Measurements from ENCODE around the gene PRRT1B.

PRRT1B gene

GRCh38 chr9:131521822-131522221, 23.5 kb upstream of the PRRT1B start:
- no peak overlapping the region for H3K4me3 ChIP-seq

GRCh38 chr9:131522257-131523085, 22.9 kb upstream of the PRRT1B start:
- H3K27ac ChIP-seq = no peak overlapping the region
- no peak overlapping the region for H3K4me3 ChIP-seq

More at GRCh38 chr9:131521822-131522221, 23.5 kb upstream of the PRRT1B start:
- no peak overlapping the region for H3K27ac ChIP-seq

GRCh38 chr9:131523086-131523388, 22.3 kb upstream of the PRRT1B start:
- Histone ChIP-seq H3K4me3 (no peak overlapping the region), H3K27ac (no peak overlapping the region)

- Histone ChIP-seq H3K4me3 (no peak overlapping the region), H3K27ac (no peak overlapping the region)
These were observed 21.6 kb upstream of the PRRT1B start for GRCh38 chr9:131523451-131524435.

GRCh38 chr9:131524665-131525315, 20.5 kb upstream of the PRRT1B start:
- no peak overlapping the region for H3K27ac ChIP-seq

GRCh38 chr9:131525643-131526565, 19.4 kb upstream of the PRRT1B start:
- H3K4me3 ChIP-seq = no peak overlapping the region
- H3K27ac ChIP-seq = no peak overlapping the region

More at GRCh38 chr9:131524665-131525315, 20.5 kb upstream of the PRRT1B start:
- H3K4me3 ChIP-seq = no peak overlapping the region

GRCh38 chr9:131528186-131528585, 17.1 kb upstream of the PRRT1B start:
- no peak overlapping the region for H3K27ac ChIP-seq
- H3K4me3 ChIP-seq = no peak overlapping the region

GRCh38 chr9:131528886-131529505, 16.3 kb upstream of the PRRT1B start:
- Histone ChIP-seq H3K4me3 (no peak overlapping the region), H3K27ac (no peak overlapping the region)

- H3K27ac ChIP-seq = peak overlapping the region in 18 of 21 experiments; percentile 78 to 97 (median 90)
These were observed 15.5 kb upstream of the PRRT1B start for GRCh38 chr9:131529597-131530545.

GRCh38 chr9:131530546-131530919, 14.8 kb upstream of the PRRT1B start:
- peak overlapping the region; percentile 77 to 97 (median 89) for H3K27ac ChIP-seq
- peak overlapping the region; percentile 63 to 99 (median 92) for H3K4me3 ChIP-seq

More at GRCh38 chr9:131529597-131530545, 15.5 kb upstream of the PRRT1B start:
- peak overlapping the region; percentile 63 to 99 (median 92) for H3K4me3 ChIP-seq

- peak within 1 kb of the TSS; percentile 77 to 97 (median 89) for H3K27ac ChIP-seq
These were observed 14.1 kb upstream of the PRRT1B start, which contains the start of gene UCK1 for GRCh38 chr9:131530920-131531832. TSS of gene UCK1 (minus strand) at chr9:131531263. CDS start at chr9:131531174, 89 bp downstream.

GRCh38 chr9:131534721-131535237, 10.5 kb upstream of the PRRT1B start:
- Histone ChIP-seq H3K4me3 (no peak overlapping the region), H3K27ac (no peak overlapping the region)

More at GRCh38 chr9:131530920-131531832, 14.1 kb upstream of the PRRT1B start, which contains the start of gene UCK1:
- H3K4me3 ChIP-seq = peak within 1 kb of the TSS; percentile 63 to 99 (median 92)

- Histone ChIP-seq H3K27ac (no peak overlapping the region), H3K4me3 (no peak overlapping the region)
These were observed 7.4 kb upstream of the PRRT1B start for GRCh38 chr9:131537946-131538345.

GRCh38 chr9:131539223-131539923, 6.0 kb upstream of the PRRT1B start:
- no peak overlapping the region for H3K4me3 ChIP-seq
- H3K27ac ChIP-seq = peak overlapping the region in 1 of 21 experiments; percentile 65

- H3K4me3 ChIP-seq = no peak overlapping the region
- H3K27ac ChIP-seq = no peak overlapping the region
These were observed 2.2 kb upstream of the PRRT1B start for GRCh38 chr9:131543141-131543540.

Data from skin epidermis (tissue), 12 donors.